HG03565 (cell line): Measurements from ENCODE around the gene SMURF2.
"Not testable (repeated sequence)": the region's sequence is repeated elsewhere in the genome, so short reads cannot be mapped to it uniquely, and the experiment has no call there.

ENCODE experiments used
- ATAC-seq: cut with Tn5 transposase; IDR thresholded peaks from one replicate; pipeline ENCODE4 v1.9.1; 2021; ENCODE audit warnings: mild to moderate bottlenecking, moderate library complexity; ENCODE audit not compliant: unreplicated experiment

Gene SMURF2

DNA sequence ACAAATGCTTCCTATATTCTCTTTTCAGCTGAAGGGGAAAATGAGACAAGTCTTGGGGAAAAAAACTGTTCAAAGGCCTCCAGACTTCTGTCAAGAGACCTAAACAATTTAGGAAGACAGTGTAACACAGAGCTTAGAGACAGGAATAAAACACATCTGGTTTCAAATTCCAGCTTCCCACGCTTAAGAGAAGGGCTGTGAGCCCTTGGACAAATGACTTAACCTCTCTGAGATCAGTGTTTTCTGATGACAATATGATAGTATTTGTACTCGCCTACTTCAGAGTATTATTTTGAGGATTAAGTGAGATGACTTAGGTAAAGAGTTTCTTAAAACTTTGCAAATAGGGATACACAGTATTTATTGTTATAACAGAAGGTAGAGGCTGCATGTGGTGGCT lies 29.5 kb downstream of the SMURF2 start:
- no peak for ATAC-seq

- no peak for ATAC-seq
Measured at GRCh38 chr17:64632194-64632593, 29.9 kb downstream of the SMURF2 start.

DNA sequence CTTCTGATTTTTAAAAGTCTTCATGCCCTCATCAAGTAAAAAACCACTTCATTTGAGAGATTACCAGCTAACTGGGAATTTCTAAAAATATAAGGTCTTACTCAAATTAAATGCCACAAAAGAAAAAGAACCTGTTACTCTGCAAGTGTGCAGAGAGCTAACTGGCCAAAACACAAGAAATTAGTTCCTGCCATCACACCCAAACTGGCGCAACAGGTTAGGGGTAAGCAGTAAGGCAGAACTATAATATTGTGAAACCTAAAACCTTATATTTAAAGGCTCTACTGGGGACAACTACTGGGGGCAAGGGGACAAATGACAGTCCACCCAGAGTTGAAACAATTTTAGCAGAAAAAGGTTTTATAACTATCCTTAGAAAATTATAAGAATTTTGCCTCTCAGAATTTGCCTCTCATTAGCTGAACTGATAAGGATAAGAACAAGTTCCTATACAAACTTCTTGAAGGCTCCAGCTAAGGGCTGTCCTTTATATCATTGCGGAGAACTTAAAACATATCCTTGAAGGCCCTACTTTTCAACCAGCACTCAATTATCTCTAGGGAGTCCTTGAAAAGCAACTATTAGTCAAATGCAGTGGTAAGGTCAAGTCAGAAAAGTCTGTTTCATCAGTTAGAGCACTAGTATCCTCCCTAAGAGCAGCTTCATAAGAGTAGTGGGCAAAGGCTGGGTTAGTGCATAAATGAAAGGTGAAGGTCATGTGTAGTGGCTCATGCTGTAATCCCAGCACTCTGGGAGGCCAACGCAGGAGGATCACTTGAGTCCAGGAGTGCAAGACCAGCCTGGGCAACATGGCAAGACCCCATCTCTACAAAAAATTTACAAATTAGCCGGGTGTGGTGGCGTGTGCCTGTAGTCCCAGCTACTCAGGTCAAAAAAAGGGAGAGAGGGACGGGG lies 31.5 kb downstream of the SMURF2 start:
- no peak for ATAC-seq

GRCh38 chr17:64628641-64629040 lies 33.5 kb downstream of the SMURF2 start:
- ATAC-seq: no peak

DNA sequence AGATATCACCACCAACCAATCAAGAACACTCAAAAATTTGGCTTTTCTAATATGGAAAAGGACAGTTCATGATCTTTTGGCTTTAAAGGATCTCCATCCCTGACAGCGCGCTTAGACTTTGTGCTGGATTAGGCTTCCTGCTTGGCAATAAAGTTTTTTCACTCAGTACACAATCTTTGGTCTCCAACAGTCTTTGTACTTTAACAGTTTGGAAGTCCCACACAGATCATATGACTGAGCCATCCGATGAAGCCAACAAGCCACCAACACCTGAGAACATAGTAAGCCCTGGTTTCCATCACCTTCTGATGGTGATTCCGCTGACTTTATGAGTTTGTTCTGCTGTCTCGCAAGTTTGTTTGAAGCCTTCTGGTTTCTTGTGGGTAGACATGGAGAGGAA lies 34.3 kb downstream of the SMURF2 start:
- no peak for ATAC-seq

DNA sequence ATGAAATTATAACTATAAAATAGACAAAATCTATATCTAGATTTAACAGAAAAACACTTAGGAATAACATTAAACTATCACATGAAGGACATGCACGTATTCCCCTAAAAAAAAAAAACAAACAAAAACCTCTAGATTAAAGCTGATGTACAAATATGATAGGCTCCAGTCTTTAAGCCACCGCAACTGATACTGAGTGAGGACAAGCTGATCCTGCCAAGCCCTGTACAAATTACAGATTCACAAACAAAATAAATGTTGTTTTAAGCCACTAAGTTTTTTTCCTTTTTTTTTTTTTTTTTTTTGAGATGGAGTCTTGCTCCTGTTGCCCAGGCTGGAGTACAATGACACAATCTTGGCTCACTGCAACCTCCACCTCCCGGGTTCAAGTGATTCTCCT lies 35.3 kb downstream of the SMURF2 start:
- no peak for ATAC-seq

DNA sequence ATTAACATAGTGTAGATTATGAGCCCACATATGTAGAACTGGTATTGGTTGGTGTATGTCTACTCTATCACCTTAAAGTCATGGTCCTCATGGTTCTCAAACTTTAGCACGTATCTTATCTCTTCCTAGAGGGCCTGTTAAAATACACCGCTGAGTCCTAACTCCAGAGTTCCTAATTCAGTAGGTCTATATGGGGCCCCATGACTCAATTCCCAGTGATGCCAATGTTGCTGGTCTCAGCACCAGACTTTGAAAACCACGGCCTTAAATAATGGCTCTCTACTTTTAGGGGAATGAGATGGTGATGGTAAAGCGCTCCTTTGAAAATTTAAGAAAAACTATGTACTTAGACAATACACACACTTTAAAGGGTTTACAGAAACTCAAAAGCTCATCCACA lies 36.6 kb downstream of the SMURF2 start:
- no peak for ATAC-seq

DNA sequence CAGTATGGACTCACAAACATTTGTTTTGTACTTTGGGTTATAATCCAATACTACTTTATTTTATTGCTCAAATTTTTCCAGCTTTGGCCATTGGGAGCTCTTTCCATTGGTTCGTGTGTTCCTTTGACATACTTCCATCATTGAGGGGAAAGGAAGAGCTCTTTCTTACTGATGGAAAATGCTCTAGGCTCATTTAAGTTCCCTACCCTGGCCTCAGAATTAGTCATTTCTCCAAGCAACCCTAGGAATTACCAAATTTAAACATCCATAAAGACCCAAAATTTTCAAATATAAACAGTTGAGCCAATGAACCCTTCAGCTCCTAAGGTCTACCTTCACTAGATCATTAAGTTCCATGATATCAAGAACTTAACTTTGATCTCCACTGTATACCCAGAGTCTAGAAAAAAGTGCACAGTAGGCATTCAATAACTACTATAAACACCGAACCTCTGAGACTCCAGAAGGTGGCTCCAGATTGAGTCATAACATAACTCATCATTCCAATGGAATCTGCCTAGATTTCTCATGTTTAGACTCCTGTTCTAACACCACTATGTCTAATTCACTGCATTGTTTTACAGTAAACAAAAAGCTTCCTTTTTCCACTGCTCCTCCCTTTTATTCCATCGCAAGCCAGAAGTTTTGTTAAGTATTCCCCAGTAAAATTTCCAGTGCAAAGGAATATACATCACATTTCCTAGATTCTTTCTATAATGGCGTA lies 39.0 kb downstream of the SMURF2 start:
- no peak for ATAC-seq

DNA sequence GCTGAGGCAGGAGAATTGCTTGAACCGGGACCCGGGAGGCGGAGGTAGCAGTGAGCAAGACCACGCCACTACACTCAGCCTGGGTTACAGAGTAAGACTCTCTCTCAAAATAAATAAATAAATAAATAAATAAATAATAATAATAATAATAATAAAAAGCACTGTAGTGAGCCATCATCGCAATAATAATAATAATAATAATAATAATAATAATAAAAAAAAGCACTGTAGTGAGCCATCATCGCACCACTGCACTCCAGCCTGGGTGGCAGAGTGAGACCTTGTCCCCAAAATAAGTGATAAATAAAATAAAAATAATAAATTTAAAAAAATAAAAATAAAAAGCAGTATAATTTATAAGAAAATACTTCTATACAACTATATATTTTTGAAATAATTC lies 40.3 kb downstream of the SMURF2 start:
- ATAC-seq: no peak

- ATAC-seq: no peak
Measured at GRCh38 chr17:64618848-64619247, 43.3 kb downstream of the SMURF2 start.

DNA sequence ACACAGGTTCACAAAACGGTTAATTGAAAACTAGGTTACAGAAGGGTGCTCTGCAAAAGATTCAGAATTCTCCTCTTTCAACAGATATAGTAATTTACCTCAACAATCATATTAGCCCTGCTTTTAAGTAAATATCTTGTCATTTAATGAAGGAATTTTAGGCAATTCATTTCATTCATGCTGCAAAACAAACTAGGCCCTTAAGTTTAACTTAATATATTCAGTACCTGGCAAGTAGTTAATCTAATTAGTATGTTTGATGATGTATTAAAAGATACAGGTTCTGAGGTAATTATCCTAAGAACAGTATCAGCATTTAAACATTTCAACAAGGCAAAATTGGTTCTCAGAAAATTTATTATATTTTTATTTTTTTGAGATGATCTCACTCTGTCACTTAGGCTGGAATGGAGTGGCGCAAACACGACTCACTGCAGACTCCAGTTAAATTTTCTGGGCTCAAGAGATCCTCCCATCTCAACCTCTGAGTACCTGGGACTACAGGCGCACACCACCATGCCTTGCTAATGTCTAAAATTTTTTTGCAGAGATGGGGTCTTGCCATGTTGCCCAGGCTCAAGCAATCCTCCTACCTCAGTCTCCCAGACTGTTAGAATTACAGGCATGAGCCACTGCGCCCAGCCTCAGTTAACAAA lies 44.9 kb downstream of the SMURF2 start:
- no peak for ATAC-seq

GRCh38 chr17:64615028-64615677 lies 47.0 kb downstream of the SMURF2 start:
- no peak for ATAC-seq

GRCh38 chr17:64614266-64615027 lies 47.7 kb downstream of the SMURF2 start:
- ATAC-seq: no peak

DNA sequence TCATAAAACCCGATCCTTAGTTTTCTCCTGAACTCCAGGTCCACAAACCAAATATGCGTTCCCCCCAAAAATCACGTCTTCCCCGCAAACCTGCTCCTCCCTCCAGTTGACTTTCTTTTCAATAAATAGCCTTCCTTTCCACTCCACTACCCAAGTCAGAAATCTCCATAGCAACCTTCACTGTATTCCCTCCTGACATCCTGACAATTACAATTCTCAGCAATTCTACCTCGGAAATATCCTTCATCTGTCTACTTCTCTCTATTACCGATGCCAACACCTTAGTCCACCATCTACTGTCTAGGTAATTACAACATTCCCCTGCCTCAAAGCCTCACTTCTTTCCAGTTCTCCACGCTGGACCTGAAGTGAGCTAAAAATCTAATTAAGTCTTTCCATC lies 50.7 kb downstream of the SMURF2 start:
- ATAC-seq: no peak

GRCh38 chr17:64610244-64610643 lies 51.9 kb downstream of the SMURF2 start:
- not testable (repeated sequence) for ATAC-seq

DNA sequence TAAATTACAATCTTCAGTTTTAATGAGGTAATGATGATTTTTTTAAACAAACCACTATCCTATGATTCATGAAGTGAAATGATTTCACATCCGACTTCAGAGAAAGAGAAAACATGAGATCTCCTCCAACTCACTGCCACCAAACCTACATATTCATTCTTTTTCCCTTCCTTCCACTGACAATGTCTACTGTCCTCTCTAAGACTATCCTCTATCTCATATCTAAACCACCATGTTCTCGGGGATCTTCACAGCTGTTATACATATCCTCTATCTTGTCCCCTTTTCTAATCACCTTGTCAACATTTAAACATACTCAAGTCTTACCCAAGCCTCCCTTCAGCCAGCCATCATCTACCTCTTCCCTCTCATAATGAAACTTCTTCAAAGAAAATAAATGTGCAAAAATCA lies 53.5 kb downstream of the SMURF2 start:
- no peak for ATAC-seq

GRCh38 chr17:64607862-64608565 lies 54.1 kb downstream of the SMURF2 start:
- no peak for ATAC-seq

DNA sequence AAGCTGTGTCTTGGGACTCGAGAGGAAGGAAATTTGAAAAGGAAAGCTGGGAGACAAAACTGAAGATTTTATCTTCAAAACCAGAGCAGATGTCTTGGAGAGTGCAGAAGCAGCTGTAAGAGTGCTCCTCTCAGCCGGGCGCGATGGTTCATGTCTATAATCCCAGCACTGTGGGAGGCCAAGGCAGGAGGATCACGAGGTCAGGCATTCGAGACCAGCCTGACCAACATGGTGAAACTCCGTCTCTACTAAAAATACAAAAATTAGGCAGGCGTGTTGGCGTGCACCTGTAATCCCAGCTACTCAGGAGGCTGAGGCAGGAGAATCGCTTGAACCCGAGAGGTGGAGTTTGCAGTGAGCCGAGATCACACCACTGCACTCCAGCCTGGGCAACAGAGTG lies 57.6 kb downstream of the SMURF2 start:
- ATAC-seq: not testable (repeated sequence)

DNA sequence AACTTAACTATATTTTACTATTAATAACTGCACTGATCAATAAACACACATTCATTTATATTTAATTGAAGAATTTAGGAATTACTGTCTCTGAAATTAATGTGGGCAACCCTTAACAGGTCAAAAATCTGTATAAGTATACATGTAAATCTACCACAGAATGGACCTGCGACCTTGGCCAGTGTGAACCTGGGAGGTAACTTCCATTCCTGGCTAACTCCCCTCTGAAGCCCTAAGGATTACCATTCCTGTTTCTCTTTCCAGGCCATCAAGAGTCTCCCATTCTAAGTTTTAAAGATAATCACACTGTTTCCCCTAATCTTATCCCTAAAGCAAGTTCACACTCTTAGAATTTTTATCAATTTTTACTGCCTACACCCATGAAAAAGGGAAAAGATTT lies 58.1 kb downstream of the SMURF2 start:
- no peak for ATAC-seq

DNA sequence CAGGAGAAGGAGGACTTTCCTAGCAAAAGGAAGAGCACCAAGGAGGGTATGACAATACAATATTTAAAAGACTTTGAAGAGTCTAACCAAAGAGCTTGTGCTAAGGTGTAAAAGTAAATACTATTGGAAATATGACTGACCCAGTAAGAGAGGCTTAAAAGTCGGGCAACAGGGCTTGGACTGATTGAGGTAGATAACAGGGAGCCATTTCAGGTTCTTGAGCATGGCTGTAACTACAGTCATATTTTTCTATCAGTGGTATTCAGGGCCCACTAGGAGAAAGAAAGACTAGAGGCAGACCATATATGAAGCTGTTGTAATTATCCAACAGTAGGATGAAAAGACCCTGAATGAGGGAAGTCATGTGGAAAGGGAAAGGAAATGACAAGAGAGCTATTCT lies 62.3 kb downstream of the SMURF2 start:
- no peak for ATAC-seq
